ENCODE results near the gene TTC24.
"Not testable (repeated sequence)": the region's sequence is repeated elsewhere in the genome, so short reads cannot be mapped to it uniquely, and the experiment has no call there.

The TTC24 gene

GRCh38 chr1:156589546-156589945 is 10.0 kb downstream of the TTC24 start:
- no peak for DNase-seq

- DNase-seq: no peak
Measured at GRCh38 chr1:156590326-156591180, 11.0 kb downstream of the TTC24 start.

GRCh38 chr1:156591181-156591431 is 11.6 kb downstream of the TTC24 start:
- no peak for DNase-seq

- peak; percentile 58 for DNase-seq
Measured at GRCh38 chr1:156591432-156592157, 12.1 kb downstream of the TTC24 start, which contains the start of gene NAXE. NAXE (plus strand) TSS chr1:156591776; CDS start chr1:156591805, 29 bp downstream.

- DNase-seq: no peak
Measured at GRCh38 chr1:156592158-156592909, 12.8 kb downstream of the TTC24 start.

- DNase-seq: no peak
Measured at GRCh38 chr1:156592910-156593660, 13.6 kb downstream of the TTC24 start.

GRCh38 chr1:156593661-156593989 is 14.1 kb downstream of the TTC24 start:
- DNase-seq: no peak

GRCh38 chr1:156594190-156594589 is 14.7 kb downstream of the TTC24 start:
- DNase-seq: no peak

- no peak for DNase-seq
Measured at GRCh38 chr1:156595016-156595415, 15.5 kb downstream of the TTC24 start.

GRCh38 chr1:156596426-156596825 is 16.9 kb downstream of the TTC24 start:
- DNase-seq: no peak

GRCh38 chr1:156598125-156598524 is 18.6 kb downstream of the TTC24 start:
- no peak for DNase-seq

GRCh38 chr1:156598731-156599432 is 19.4 kb downstream of the TTC24 start:
- DNase-seq: no peak

GRCh38 chr1:156599811-156600210 is 20.3 kb downstream of the TTC24 start:
- no peak for DNase-seq

GRCh38 chr1:156600733-156601121 is 21.2 kb downstream of the TTC24 start:
- DNase-seq: no peak

- DNase-seq: peak; percentile 72
Measured at GRCh38 chr1:156601122-156601830, 21.8 kb downstream of the TTC24 start, which contains the start of gene GPATCH4. GPATCH4 (minus strand) TSS chr1:156601479.

- no peak for DNase-seq
Measured at GRCh38 chr1:156601892-156602291, 22.4 kb downstream of the TTC24 start.

GRCh38 chr1:156602557-156602993 is 23.1 kb downstream of the TTC24 start:
- DNase-seq: peak; percentile 10

GRCh38 chr1:156607344-156607743 is 27.8 kb downstream of the TTC24 start:
- DNase-seq: not testable (repeated sequence)

GRCh38 chr1:156608036-156608674 is 28.6 kb downstream of the TTC24 start:
- peak; percentile 67 for DNase-seq

- DNase-seq: peak; percentile 17
Measured at GRCh38 chr1:156608981-156609380, 29.5 kb downstream of the TTC24 start.

GRCh38 chr1:156610072-156610471 is 30.5 kb downstream of the TTC24 start:
- not testable (repeated sequence) for DNase-seq

All from NCI-H748 treated with DMSO at 0.1 percent for 48 hours (cell line).